Posterior cingulate gyrus (tissue), 11 donors: ENCODE results near the gene HDHD5.

Source experiments
- DNase-seq, 10 donors: peaks; one replicate each; pipeline versions ENCODE4 v3.0.0 to v3.0.0-alpha.2; 2020 to 2021; ENCODE audit warnings: mixed read lengths in 3 of 10
- intact Hi-C: fragments of 100-400 bp; cut with DNase I; formaldehyde crosslinking; loops from one replicate; pipeline ENCODE4 v1.15.1; 2023

Gene HDHD5

GRCh38 chr22:17130199-17130598 is 28.9 kb downstream of the HDHD5 start:
- peak in 3 of 10 donors; percentile 4 to 20 (median 17) for DNase-seq
- intact Hi-C loops, result no loop called here

GRCh38 chr22:17121233-17122195 is 37.6 kb downstream of the HDHD5 start, which contains the start of gene TMEM121B:
TSS of gene TMEM121B (minus strand) at chr22:17121360. CDS start at chr22:17121127, 233 bp downstream.
- DNase-seq, result peak; percentile 55 to 96 (median 82)
- intact Hi-C loops, result no loop called here

GRCh38 chr22:17120711-17121232 is 38.3 kb downstream of the HDHD5 start:
- peak in 6 of 10 donors; percentile 38 to 94 (median 68) for DNase-seq
- intact Hi-C loops, result no loop called here

- intact Hi-C loops, result no loop called here
- DNase-seq, result peak in 2 of 10 donors; percentile 81 to 83
These were observed 38.8 kb downstream of the HDHD5 start for GRCh38 chr22:17120281-17120680.

GRCh38 chr22:17119481-17120202 is 39.4 kb downstream of the HDHD5 start:
- intact Hi-C loops, result no loop called here
- peak in 3 of 10 donors; percentile 37 to 89 (median 86) for DNase-seq

GRCh38 chr22:17118342-17118741 is 40.7 kb downstream of the HDHD5 start:
- intact Hi-C loops, result no loop called here
- no peak for DNase-seq

GRCh38 chr22:17117890-17118289 is 41.2 kb downstream of the HDHD5 start:
- intact Hi-C loops, result no loop called here

GRCh38 chr22:17117400-17117799 is 41.7 kb downstream of the HDHD5 start:
- intact Hi-C loops, result no loop called here
- peak in 2 of 10 donors; percentile 55 to 79 for DNase-seq

More at GRCh38 chr22:17117890-17118289, 41.2 kb downstream of the HDHD5 start:
- DNase-seq, result peak in 2 of 10 donors; percentile 19 to 61

- peak in 3 of 10 donors; percentile 27 to 70 (median 43) for DNase-seq
- intact Hi-C loops, result no loop called here
These were observed 42.3 kb downstream of the HDHD5 start for GRCh38 chr22:17116572-17117330.

- peak in 3 of 10 donors; percentile 53 to 62 (median 56) for DNase-seq
- intact Hi-C loops, result no loop called here
These were observed 43.0 kb downstream of the HDHD5 start for GRCh38 chr22:17115945-17116565.

GRCh38 chr22:17115236-17115635 is 43.8 kb downstream of the HDHD5 start:
- intact Hi-C loops, result no loop called here
- peak in 3 of 10 donors; percentile 52 to 62 (median 58) for DNase-seq

GRCh38 chr22:17114898-17115235 is 44.2 kb downstream of the HDHD5 start:
- DNase-seq, result peak in 3 of 10 donors; percentile 56 to 67 (median 66)
- intact Hi-C loops, result no loop called here

- DNase-seq, result peak in 3 of 10 donors; percentile 39 to 67 (median 55)
- intact Hi-C loops, result no loop called here
These were observed 44.7 kb downstream of the HDHD5 start for GRCh38 chr22:17114173-17114897.

GRCh38 chr22:17113600-17113999 is 45.5 kb downstream of the HDHD5 start:
- DNase-seq, result peak in 2 of 10 donors; percentile 57 to 61
- intact Hi-C loops, result no loop called here

GRCh38 chr22:17112491-17113042 is 46.5 kb downstream of the HDHD5 start:
- intact Hi-C loops, result no loop called here
- peak in 2 of 10 donors; percentile 37 to 38 for DNase-seq

GRCh38 chr22:17110791-17111550 is 48.1 kb downstream of the HDHD5 start:
- intact Hi-C loops, result no loop called here
- peak in 2 of 10 donors; percentile 45 to 58 for DNase-seq

GRCh38 chr22:17109976-17110375 is 49.1 kb downstream of the HDHD5 start:
- peak in 2 of 10 donors; percentile 49 to 64 for DNase-seq
- intact Hi-C loops, result no loop called here
